Kidney capillary endothelial cell (primary cell): Measurements from ENCODE around the gene PROSER3.
A peak's percentile ranks its signal among the peaks of the same experiment; 100 is the strongest.

Experiments used
- DNase-seq: peaks from one replicate; pipeline ENCODE4 v3.0.0-alpha.2; 2018; ENCODE audit warnings: low spot score

Gene PROSER3

DNA sequence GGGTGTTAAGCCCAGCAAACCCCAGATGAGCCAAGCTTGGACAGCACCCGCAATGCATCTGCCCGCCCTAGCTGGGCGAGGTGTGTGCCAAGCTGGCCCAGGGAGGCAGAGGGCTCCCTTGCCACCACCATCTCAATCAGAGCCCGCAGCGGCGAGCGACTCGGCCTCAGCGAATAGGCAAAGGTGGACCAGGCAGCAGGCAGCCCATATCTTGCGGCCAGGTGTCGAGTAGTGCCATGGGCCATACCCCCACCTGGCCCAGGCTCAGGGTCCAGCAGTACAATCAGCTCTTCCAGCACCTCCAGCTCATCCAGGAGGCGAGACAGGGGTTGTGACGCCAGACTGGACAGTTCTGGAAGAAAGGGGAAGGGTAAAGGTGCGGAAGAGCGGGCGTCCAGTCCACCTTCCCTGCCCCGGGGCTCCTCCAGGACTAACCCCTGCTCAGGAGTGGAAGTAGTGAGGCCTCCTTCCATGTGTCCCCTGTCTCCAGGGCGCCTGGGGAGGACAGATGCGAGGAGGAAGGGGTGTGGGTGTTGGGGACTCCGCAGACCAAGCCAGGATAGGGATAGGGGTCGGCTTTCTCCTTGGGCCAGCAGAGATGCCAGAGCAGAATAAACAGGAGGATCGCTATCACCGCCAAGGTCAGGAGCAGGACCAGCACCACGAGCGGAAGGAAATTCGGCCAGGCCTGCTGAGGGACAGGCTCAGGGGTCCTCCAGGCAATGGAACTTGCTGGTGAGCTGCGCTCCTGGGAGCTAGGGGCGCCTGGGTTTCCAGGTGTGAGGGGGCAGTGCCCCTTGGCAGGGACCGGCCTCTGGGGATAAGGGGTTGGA is 18.5 kb upstream of the PROSER3 start:
- no peak for DNase-seq

DNA sequence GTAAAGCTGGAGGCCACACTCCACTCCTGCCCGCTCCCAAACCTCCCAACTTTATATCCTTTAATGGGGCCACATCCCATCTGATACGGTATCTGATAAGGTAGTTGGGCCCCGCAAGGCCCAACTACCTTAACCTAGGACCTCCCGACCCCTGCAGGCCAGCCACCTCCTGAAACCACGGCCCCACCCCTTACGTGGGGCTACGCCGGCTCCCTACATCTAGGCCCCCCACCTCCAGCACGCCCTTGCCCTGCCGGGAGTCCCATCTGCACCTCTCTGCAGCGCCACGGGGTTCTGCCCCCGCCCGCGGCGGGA is 17.9 kb upstream of the PROSER3 start:
- no peak for DNase-seq

DNA sequence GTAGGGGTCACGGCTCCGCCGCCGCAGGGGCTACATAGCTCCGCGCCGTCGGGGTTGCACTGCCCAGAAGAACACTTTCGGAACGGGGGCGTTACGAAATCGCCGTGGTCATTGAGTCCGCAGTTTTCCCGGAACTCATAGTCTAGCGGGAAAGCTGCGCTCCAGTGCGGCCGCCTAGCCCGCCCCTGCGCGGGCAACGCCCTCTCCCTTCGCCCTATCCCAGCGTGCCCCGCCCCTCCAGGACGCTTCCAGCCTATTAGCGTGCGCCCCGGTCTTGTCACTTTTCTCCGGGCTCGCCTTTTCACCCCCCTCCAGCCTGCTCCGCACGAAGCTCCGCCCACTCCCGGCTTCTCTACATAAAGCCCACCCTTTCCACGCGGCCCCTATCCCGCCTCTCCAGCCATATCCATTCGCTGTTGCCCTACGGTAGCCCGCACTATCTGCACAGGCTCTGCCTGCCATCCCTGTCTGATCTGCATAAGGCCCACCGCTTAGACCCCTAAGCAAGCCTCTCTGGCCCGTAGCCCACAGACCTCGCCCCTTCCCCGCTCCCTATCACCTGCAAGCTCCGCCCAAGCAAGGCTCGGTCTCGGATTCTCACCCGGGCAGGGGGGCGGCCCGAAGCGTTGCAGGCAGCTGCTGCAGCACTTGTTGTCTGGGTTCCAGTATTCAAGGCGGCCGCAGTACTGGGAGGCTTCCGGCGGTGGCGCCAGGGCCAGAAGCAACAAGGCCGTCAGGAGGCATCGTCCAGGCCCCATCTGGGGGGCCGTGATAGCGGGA is 17.4 kb upstream of the PROSER3 start:
- peak; percentile 93 for DNase-seq

DNA sequence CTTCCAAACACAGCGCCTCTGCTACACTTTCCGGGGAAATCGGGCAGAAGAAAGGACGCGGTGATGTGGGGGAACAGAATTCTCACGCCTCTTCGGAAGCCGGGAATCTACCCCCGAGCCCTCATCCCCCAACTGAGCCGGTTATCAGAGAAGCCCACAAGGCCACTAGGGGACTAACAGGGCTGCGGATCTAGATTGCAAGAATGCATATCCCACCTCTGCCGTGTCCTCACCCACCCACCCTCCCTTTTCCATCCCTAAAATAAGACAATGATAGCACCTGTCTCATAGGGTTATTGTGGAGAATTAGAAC is 16.8 kb upstream of the PROSER3 start:
- no peak for DNase-seq

DNA sequence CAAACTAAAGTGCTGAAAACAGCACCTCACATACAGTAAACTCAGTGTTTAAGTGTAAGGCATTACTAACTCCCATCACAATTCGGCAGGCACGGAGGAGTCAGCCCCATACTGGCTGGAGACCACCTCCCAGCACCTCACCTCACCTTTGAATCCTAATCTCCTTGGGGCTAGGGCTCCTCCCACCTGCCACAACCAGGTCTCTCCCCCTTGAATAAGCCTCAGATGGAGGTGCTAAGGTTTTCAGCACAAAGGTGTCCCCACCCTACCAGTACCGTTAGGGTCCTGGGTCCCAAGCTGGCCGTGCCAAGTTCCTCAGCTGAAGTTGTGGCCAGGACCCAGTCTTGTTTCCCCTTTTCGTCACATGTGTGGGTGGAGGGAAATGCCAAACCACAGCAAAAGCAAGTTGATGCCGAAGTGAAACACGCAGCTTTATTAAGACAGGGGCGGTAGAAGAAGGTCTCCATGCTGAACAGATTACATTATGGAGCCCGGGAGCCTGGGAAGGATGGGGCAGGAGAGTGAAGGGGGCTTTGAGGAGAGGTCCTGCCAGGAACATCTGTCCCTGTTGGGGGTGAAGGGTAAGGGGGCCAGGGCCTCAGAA is 15.8 kb upstream of the PROSER3 start, which contains the start of gene IGFLR1:
TSS of gene IGFLR1 (minus strand) at position 332 of the 604 bp plus-strand sequence. CDS start 1,272 bp downstream, outside the sequence.
- DNase-seq: no peak

- DNase-seq: no peak
Measured at GRCh38 chr19:35743640-35744429, 14.1 kb upstream of the PROSER3 start.

DNA sequence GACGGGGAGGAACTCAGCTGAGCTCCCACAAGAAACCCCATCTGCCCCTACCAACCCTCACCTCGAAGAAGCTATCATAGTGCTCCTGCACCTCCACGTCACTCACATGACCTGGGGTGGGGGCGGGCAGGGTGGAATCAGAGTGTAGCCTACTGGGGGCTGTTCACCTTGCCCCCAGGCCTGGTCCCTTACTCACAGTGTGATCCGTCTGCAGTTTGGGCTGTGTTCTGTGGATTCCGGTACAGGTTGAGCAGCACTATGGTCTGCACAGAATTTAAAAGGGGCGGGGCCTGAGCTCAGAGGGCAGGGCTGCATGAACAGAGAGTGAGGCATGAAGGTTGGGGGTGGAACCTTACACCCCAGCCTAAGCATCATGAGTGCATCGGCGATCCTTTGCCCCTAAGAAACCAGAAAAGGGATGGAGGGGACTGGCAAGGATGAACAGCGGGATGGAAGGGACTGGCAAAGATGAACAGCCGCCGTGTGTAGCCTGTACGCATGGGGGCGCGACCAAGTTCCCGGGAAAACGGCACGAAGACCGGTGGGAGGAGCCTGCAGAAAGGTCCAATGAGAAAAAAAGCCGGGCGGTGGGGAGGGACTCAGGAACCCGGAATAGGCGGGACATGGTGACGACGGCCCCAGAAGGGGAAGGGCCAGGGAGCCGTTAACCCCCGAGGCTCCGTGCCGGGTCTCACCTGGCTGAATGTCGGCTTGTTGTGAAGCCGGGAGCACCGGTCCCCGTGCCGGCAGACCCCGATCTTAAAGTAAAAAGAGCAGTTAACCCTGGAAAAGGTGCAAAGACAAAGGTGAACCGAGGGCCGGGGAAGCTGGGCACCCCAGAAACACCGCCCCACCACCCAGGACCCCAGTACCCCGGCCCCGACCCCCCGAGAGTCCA is 13.3 kb upstream of the PROSER3 start:
- DNase-seq: peak; percentile 95

GRCh38 chr19:35745328-35746086 is 12.5 kb upstream of the PROSER3 start, which contains the start of the genes PSENEN and U2AF1L4:
Gene PSENEN, plus strand, starts transcription at chr19:35745651. Its CDS starts 280 bp downstream, at chr19:35745931.
Gene U2AF1L4, minus strand, starts transcription at chr19:35745418. Its CDS starts 27 bp downstream, at chr19:35745391.
- DNase-seq: peak; percentile 99

GRCh38 chr19:35746087-35746462 is 11.9 kb upstream of the PROSER3 start:
- no peak for DNase-seq

DNA sequence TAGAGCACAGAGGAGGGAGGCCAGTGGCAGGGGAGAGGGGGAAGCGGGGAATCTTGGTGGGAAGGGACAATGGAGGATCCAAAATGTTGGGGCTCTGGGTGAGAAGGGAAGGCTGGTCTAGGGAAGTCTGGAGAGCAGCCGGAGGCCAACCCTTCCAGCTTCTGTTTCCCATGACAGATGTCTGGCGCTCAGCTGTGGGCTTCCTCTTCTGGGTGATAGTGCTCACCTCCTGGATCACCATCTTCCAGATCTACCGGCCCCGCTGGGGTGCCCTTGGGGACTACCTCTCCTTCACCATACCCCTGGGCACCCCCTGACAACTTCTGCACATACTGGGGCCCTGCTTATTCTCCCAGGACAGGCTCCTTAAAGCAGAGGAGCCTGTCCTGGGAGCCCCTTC is 11.4 kb upstream of the PROSER3 start:
- DNase-seq: no peak

DNA sequence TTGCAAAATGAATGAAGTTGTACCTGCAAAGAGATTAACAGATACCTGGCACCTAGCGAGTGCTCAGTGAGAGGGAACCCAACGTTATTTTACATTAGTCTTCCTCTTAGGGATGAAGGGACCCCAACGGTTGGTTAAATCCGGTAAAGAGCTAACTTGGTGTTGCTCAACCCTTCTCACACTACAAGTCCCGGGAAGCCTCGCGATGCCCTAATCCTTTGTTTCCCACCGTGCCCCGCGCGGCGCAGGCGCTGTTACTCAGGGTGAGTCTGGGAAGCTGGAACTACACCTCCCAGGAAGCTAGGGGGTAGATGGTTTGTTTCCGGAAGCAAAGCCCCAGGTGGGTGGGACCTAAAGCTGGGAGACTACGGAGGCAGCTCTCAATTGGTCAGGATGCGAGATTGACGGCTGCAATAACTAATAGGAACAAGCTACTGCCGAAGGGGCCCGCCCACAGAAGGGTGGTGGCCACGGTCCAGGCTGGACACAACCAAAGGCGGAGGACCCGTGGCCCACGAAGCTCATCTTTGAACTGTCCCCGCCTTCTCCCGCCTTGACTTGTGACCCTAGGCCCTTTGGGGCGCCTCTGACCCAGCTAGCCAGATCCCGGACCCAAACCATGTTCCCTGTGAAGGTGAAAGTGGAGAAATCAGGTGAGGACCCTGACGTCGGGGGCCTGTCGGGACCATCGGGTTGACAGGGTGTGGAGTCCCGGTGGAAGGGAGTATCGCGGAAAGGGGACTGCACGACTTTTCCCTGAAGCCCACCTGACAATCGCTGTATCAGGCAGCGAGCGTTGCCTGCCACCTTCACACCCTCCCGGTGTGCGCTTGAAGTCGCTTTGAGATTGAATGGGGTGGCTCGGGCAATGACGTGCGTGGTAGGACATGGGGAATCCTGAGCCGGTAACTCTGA is 9.6 kb upstream of the PROSER3 start, which contains the start of gene LIN37:
TSS of gene LIN37 (plus strand) at position 471 of the 915 bp plus-strand sequence. CDS start at position 620, 149 bp downstream.
- peak; percentile 97 for DNase-seq

DNA sequence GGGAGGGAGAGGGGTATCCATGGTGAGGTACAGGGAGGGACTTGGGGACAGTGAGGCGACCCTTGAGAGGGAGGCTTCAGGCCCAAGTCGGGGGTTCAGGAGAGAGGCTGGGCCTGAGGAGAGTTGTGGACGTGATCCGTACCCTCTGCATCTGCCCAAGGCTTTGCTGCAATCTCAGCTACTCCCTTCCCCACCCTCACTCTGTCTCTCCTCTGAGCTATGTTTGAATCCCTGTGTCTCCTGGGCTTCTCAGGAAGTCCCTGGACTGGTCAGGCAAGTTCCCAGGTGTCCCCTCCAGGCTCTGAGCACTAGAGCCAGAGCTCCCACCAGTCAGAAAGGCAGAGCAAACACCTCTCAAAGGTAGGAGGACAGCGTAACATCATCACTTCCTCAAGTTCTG is 7.8 kb upstream of the PROSER3 start:
- DNase-seq: no peak

DNA sequence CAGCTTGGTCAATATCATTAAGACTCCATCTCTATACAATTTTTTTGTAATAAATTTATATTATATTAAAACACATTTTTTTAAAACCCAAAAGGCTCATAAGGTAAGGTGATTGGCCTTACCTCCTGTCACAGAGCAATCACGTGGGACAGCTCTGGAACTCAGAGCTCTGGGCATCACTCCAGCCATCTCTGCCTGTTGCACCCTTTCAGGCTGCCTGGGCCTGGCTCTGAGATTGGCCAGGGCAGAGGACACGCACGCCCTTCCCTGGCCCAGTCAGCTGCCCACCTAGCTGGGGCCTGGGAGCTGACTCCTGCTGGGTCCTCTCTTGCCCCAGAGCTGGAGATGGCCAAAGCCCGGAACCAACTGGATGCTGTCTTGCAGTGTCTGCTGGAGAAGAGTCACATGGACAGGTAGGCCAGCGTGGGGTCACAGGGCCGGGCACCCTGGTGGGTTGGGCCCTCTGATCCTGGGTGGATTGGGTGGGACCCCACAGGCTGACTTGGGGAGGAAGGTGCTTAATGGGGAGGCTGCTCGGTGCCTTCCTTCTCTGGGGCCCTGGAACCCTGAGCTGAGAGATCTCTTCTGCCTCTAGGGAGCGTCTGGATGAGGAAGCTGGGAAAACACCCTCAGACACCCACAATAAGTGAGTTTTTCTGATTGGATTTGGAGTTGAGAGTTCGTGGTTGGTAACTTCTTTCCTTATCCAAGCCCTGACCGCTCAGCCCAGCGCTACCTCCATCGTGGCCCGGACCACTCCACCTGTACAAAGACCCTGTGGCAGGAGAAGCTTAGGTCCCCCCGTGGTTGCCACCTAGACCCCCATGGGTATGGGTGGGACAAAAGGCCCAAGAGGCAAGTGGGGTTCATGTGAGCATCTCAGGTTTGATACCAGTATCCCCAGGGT is 5.9 kb upstream of the PROSER3 start:
- DNase-seq: no peak

- DNase-seq: no peak
Measured at GRCh38 chr19:35752746-35753350, 5.1 kb upstream of the PROSER3 start.

DNA sequence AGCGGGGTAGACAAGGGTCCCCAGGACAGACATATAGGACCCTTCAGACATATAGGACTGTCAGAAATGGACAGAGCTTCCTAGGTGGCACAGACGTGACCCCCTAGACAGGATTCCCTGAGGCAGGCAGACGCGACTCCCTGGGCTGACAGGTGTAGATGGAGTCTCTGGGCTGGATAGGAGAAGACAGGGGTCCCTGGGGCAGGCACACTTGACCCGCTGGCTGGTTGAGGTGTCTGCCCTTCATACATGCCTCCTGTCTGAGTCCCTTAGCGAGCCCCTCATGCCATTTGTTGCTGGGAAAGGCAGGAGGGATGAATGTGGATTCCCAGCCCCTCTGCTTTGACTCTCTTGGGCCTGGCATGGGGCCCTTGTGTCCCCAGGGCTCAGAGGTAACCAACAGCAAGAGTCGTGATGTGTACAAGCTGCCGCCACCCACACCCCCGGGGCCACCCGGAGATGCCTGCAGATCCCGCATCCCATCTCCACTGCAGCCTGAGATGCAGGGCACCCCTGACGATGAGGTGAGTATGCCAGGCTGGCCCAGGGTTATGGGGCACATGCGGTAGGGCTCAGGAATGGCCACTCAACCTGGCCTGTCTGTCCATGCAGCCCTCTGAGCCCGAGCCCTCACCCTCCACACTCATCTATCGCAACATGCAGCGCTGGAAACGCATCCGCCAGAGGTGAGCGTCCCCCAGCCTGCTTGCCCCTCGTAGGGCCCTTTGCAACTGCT is 4.2 kb upstream of the PROSER3 start:
- no peak for DNase-seq

DNA sequence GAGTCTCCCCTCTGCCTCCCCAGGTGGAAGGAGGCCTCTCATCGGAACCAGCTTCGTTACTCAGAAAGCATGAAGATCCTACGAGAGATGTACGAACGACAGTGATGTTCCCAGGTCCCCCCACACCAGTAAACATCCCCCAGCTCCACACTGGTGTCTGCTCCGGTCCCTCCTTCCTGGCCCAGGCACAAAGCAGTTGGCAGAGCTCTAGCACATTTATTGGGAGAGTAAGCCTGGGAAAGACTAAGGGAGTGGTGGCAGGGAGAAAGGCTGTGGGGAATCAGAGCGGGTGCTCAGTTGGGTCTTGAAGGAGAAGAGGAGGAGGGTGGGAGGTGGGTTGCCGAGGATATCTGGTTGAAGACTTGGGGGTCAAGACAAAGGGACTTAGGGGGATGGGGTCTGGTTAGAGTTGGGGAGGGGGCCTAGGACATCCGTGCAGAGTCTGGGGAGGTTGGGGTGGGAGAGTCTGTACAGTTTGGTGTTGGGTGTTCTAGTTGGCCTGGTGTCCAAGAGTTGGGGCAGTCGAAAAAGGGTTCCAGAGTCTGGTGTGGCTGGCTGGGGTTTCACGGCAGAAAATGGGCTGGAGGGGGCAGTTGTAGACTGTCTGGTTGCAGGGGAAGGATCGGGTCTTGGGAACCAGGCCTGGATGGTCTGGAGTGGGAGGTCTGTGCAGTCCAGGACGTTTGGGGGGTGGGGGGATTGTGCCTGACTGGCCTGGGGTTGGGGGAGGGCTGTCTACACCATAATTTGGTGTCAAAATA is 3.4 kb upstream of the PROSER3 start:
- no peak for DNase-seq
